HCT116 (cell line): Measurements from ENCODE around the gene MTMR1. TPM values are rescaled to one million over a fixed set of nuclear protein-coding genes. Genes with fewer than 3 reads are reported as not detected.
A peak's percentile ranks its signal among the peaks of the same experiment; 100 is the strongest.

Source experiments
- ATAC-seq: fragments of 200-7000 bp; cut with Tn5 transposase; 2 replicates; pipeline ENCODE4 v1.9.1; 2020; ENCODE audit warnings: mild to moderate bottlenecking, moderate library complexity
- BruUV-seq: library from RNA; stranded (reverse); fragments of 400-500 nt; replicated peaks from 2 replicates; lab custom pipeline; 2021; lab: Mats Ljungman, UMichigan
- CTCF ChIA-PET: fragments of 300-600 bp; sonication (Branson Sonifier 250); formaldehyde crosslinking; loops from one replicate; lab custom pipeline; 2021; ENCODE audit warnings: antibody characterized with exemption; lab: Charles Lee
- POLR2A ChIA-PET: fragments of 300-600, 350-600 bp; sonication (Branson Sonifier 250); formaldehyde crosslinking; loops from one replicate; lab custom pipeline; 2021; ENCODE audit warnings: antibody characterized with exemption; lab: Charles Lee
- RAD21 ChIA-PET, 2 experiments: fragments of 300-600 bp; sonication (Branson Sonifier 250); formaldehyde crosslinking; loops; one replicate each; lab custom pipeline; 2023; ENCODE audit warnings: low total read pairs in 2 of 2; ENCODE audit not compliant: uncharacterized antibody in 2 of 2, unreplicated experiment in 2 of 2, low non-redundant PET in 1 of 2; lab: Charles Lee
- DNase-seq: peaks from one replicate; pipeline ENCODE4 v3.0.0-alpha.2; 2010; ENCODE audit warnings: low read depth, low spot score
- H2AFZ ChIP-seq: fragments of 200-600 bp; shearing (Covaris generic), sonication (generic); 2 replicates; pipeline ENCODE4 v1.6.1; 2017; ENCODE audit warnings: low read depth, mixed run types, mixed read lengths, antibody characterized with exemption, low read length; ENCODE audit not compliant: poor library complexity, severe bottlenecking
- H3K27ac ChIP-seq: 2 replicates; pipeline ENCODE4 v1.5.1; 2012; ENCODE audit warnings: low read depth, low read length
- H3K27me3 ChIP-seq: fragments of 200-600 bp; sonication (generic); 2 replicates; pipeline ENCODE4 v1.6.1; 2016; ENCODE audit warnings: mixed run types, low read length, mixed read lengths; ENCODE audit not compliant: insufficient read depth
- H3K36me3 ChIP-seq, 2 experiments: fragments of 200-500 bp in 1 of 2; fragments of 200-600 bp in 1 of 2; sonication (Bioruptor generic) in 1 of 2; sonication (generic) in 1 of 2; 2 replicates each; pipeline versions ENCODE4 v1.5.1 to v1.6.1; 2014 to 2016; ENCODE audit warnings: low read length in 2 of 2, inconsistent platforms in 1 of 2, mixed read lengths in 1 of 2, mixed run types in 1 of 2; ENCODE audit not compliant: insufficient read depth in 2 of 2, control insufficient read depth in 1 of 2
- H3K4me1 ChIP-seq, 2 experiments: fragments of 200-600 bp in 1 of 2; sonication (generic) in 1 of 2; 2 replicates each; pipeline versions ENCODE4 v1.5.1 to v1.6.1; 2012 to 2017; ENCODE audit warnings: low read length in 2 of 2, inconsistent platforms in 1 of 2, mild to moderate bottlenecking in 1 of 2, mixed read lengths in 1 of 2, mixed run types in 1 of 2, moderate library complexity in 1 of 2; ENCODE audit not compliant: insufficient read depth in 2 of 2, control insufficient read depth in 1 of 2
- H3K4me2 ChIP-seq: fragments of 200-600 bp; sonication (generic); 2 replicates; pipeline ENCODE4 v1.6.1; 2017; ENCODE audit warnings: mixed run types, low read length, mixed read lengths
- H3K4me3 ChIP-seq, 2 experiments: fragments of 200-600 bp in 1 of 2; sonication (generic) in 1 of 2; replicated peaks in 1 of 2; 2 replicates each; pipeline ENCODE4 v1.5.1; 2011 to 2016; ENCODE audit warnings: low read length in 2 of 2, control low read depth in 1 of 2, low read depth in 1 of 2, mild to moderate bottlenecking in 1 of 2, mixed read lengths in 1 of 2, mixed run types in 1 of 2
- H3K79me2 ChIP-seq: fragments of 200-600 bp; sonication (generic); 2 replicates; pipeline ENCODE4 v1.6.1; 2017; ENCODE audit warnings: mild to moderate bottlenecking, mixed run types, low read length, moderate library complexity, mixed read lengths; ENCODE audit not compliant: insufficient read depth
- H3K9ac ChIP-seq: fragments of 200-600 bp; sonication (generic); 2 replicates; pipeline ENCODE4 v1.6.1; 2016; ENCODE audit warnings: low read length, mixed read lengths
- H3K9me2 ChIP-seq: fragments of 200-600 bp; sonication (generic), shearing (Covaris generic); 2 replicates; pipeline ENCODE4 v1.6.1; 2017; ENCODE audit warnings: mixed run types, mild to moderate bottlenecking, moderate library complexity; ENCODE audit not compliant: insufficient read depth
- H3K9me3 ChIP-seq, 2 experiments: fragments of 200-500 bp in 1 of 2; fragments of 200-600 bp in 1 of 2; sonication (Bioruptor generic) in 1 of 2; sonication (generic) in 1 of 2; 2 replicates each; pipeline ENCODE4 v1.6.1; 2014 to 2017; ENCODE audit warnings: low read length in 2 of 2, mixed read lengths in 2 of 2, inconsistent platforms in 1 of 2, low read depth in 1 of 2, mild to moderate bottlenecking in 1 of 2, mixed run types in 1 of 2, moderate library complexity in 1 of 2; ENCODE audit not compliant: control insufficient read depth in 1 of 2, insufficient read depth in 1 of 2
- H4K20me1 ChIP-seq: fragments of 200-600 bp; sonication (generic), shearing (Covaris generic); 2 replicates; pipeline ENCODE4 v1.6.1; 2017; ENCODE audit warnings: mixed run types, mild to moderate bottlenecking, moderate library complexity; ENCODE audit not compliant: insufficient read depth
- CBX3 ChIP-seq: IDR thresholded peaks from 2 replicates; pipeline ENCODE4 v1.6.1; 2012; ENCODE audit warnings: low read depth
- CTCF ChIP-seq, 3 experiments: fragments of 200-600 bp in 1 of 3; sonication (generic) in 1 of 3; IDR thresholded peaks in 2 of 3; conservative IDR thresholded peaks in 1 of 3; 2 replicates each; pipeline ENCODE4 v1.5.1; 2012 to 2017; ENCODE audit warnings: low read depth in 2 of 3, low read length in 2 of 3, antibody characterized with exemption in 1 of 3, borderline replicate concordance in 1 of 3, control low read depth in 1 of 3, mild to moderate bottlenecking in 1 of 3, mixed read lengths in 1 of 3, mixed run types in 1 of 3, moderate library complexity in 1 of 3; ENCODE audit not compliant: insufficient read depth in 1 of 3
- EGR1 ChIP-seq: IDR thresholded peaks from 2 replicates; pipeline ENCODE4 v1.6.1; 2012; ENCODE audit warnings: low read depth
- ELF1 ChIP-seq: IDR thresholded peaks from 2 replicates; pipeline ENCODE4 v1.6.1; 2012; ENCODE audit warnings: low read depth, borderline replicate concordance
- EZH2phosphoT487 ChIP-seq: fragments of 200-600 bp; IDR thresholded peaks from 2 replicates; pipeline ENCODE4 v1.6.1; 2018; ENCODE audit warnings: antibody characterized with exemption, borderline replicate concordance
- FOSL1 ChIP-seq: IDR thresholded peaks from 2 replicates; pipeline ENCODE4 v1.6.1; 2012; ENCODE audit warnings: low read depth
- JUND ChIP-seq: IDR thresholded peaks from 2 replicates; pipeline ENCODE4 v1.6.1; 2012
- RAD21 ChIP-seq: IDR thresholded peaks from 2 replicates; pipeline ENCODE4 v1.6.1; 2012; ENCODE audit warnings: low read depth, mild to moderate bottlenecking
- REST ChIP-seq: IDR thresholded peaks from 2 replicates; pipeline ENCODE4 v1.6.1; 2012; ENCODE audit warnings: low read depth
- SP1 ChIP-seq: IDR thresholded peaks from 2 replicates; pipeline ENCODE4 v1.6.1; 2012; ENCODE audit warnings: low read depth
- SRF ChIP-seq: IDR thresholded peaks from 2 replicates; pipeline ENCODE4 v1.6.1; 2012; ENCODE audit warnings: low read depth
- TCF7L2 ChIP-seq: IDR thresholded peaks from 2 replicates; pipeline ENCODE4 v1.7.0; 2011; ENCODE audit warnings: borderline replicate concordance, inconsistent platforms; ENCODE audit not compliant: insufficient read depth, insufficient read length; ENCODE audit errors: extremely low read depth
- ZNF274 ChIP-seq: fragments of 200-500 bp; sonication (Bioruptor generic); IDR thresholded peaks from 2 replicates; pipeline ENCODE4 v1.6.1; 2014; ENCODE audit warnings: mild to moderate bottlenecking, low read depth, low read length, inconsistent platforms
- intact Hi-C: fragments of 100-400 bp; cut with micrococcal nuclease; formaldehyde crosslinking; loops from 2 replicates; pipeline ENCODE4 v1.10.0; 2022
- total RNA-seq: library from RNA; stranded (reverse); gene quantifications from one replicate; pipeline ENCODE4 v1.2.1, GENCODE V29; 2021; ENCODE audit not compliant: unreplicated experiment
- TF ChIP-seq, protein P1 (sequence below): IDR thresholded peaks from 2 replicates; pipeline ENCODE4 v1.6.1; 2012
- TF ChIP-seq, protein P2 (sequence below): IDR thresholded peaks from 2 replicates; pipeline ENCODE4 v1.6.1; 2012

The MTMR1 gene
- total RNA-seq, 1 experiment from 2014 or later, result 20.0 TPM

DNA sequence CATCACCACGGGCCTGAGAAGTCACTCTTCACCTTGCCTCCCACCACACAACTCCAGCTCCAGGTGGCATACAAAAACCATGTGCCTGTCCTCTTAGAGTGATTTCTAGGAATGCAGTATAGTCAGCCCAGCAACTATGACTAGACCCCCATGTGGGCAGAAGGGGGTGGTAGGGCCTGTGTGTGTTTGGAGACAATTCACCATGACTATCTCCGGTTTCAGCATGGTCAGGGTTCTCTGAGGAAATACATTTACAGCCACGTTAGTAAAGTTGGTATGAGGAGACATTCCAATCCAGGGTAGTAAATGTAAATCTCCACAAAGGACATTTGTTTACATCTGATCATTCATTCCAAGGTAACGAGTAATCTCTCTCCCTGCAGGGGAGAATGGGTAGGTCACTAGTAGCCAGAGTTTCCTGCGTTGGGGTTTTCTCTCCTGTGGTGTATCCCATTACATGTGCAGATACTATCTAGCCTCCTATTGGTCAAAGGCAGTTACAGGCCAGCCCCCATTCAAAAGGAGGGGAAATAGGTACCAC is 4.2 kb upstream of the MTMR1 start:
- H3K36me3 ChIP-seq, result no peaks in the 10 kb centered on the region
- H3K9ac ChIP-seq, result 0 out of 2 replicates have a peak overlapping the region, but pooled peaks have one; percentile 8
- peaks cover 2% of the 10 kb centered on the region; the same call in 1 of the 2 replicates for H3K79me2 ChIP-seq
- no TSS peak for BruUV-seq
- no peak overlapping the region for H3K4me3 ChIP-seq
- RAD21 ChIA-PET, result no interaction called here
- DNase-seq, result peak; percentile 28
- no peaks in the 10 kb centered on the region for H3K9me2 ChIP-seq
- H3K4me2 ChIP-seq, result peak overlapping the region; percentile 35
- no peaks in the 10 kb centered on the region for H3K27me3 ChIP-seq
- TF ChIP-seq JUND (no peak), FOSL1 (0 out of 2 replicates have a peak, but pooled peaks have one; percentile 21)
- TF ChIP-seq, all 23 proteins: peak for 1
- Histone ChIP-seq H3K27ac (no peak overlapping the region), H3K4me1 (peaks cover 5 to 34% of the 10 kb centered on the region in 2 experiments; a peak in 2 of 4 replicates), H4K20me1 (no peaks in the 10 kb centered on the region), H2AFZ (no peak overlapping the region), H3K9me3 (no peaks in the 10 kb centered on the region; a peak in 1 of 4 replicates)
- ATAC-seq, result peak; percentile 28
- ChIA-PET POLR2A (no interaction called here), CTCF (no interaction called here)
- intact Hi-C loops, result loop anchor here (10.0 kb wide), 1 partner anchor 144 kb away; no protein-coding TSS in a partner anchor

- Histone ChIP-seq H3K27me3 (no peaks in the 10 kb centered on the region), H3K27ac (no peak overlapping the region), H3K4me1 (peaks cover 9 to 42% of the 10 kb centered on the region in 2 experiments; a peak in 3 of 4 replicates), H2AFZ (no peak overlapping the region), H3K9me2 (no peaks in the 10 kb centered on the region), H3K9me3 (no peaks in the 10 kb centered on the region; a peak in 1 of 4 replicates), H3K4me2 (peak overlapping the region; percentile 23), H3K36me3 (no peaks in the 10 kb centered on the region), H3K9ac (no peak overlapping the region), H4K20me1 (no peaks in the 10 kb centered on the region), H3K79me2 (peaks cover 13% of the 10 kb centered on the region), H3K4me3 (no peak overlapping the region)
- intact Hi-C loops, result no loop called here
- POLR2A ChIA-PET, result no interaction called here
- RAD21 ChIA-PET, result no interaction called here
- BruUV-seq, result no TSS peak
- CTCF ChIA-PET, result no interaction called here
- ATAC-seq, result peak; percentile 15; the same call in 1 of the 2 replicates
- peak; percentile 39 for DNase-seq
- peak; percentile 75; the same call in 1 of the 2 replicates for TF ChIP-seq CBX3
- no peak for TF ChIP-seq CTCF (IDR thresholded peaks at IDR 0.05 in 2 of 3, conservative IDR thresholded peaks at IDR 0.05 in 1 of 3; ENCODE audit: borderline replicate concordance in 1 of 3, insufficient read depth in 1 of 3, low read depth in 2 of 3, low read length in 2 of 3)
- TF ChIP-seq EZH2phosphoT487, result no peak
- TF ChIP-seq SP1, result peak; percentile 30; the same call in 1 of the 2 replicates
- no peak for TF ChIP-seq RAD21
- TF ChIP-seq EGR1, result no peak
- no peak for TF ChIP-seq ELF1
- no peak for TF ChIP-seq ZNF274
- TF ChIP-seq REST, result no peak
- no peak for TF ChIP-seq SRF
- TF ChIP-seq, protein P1, sequence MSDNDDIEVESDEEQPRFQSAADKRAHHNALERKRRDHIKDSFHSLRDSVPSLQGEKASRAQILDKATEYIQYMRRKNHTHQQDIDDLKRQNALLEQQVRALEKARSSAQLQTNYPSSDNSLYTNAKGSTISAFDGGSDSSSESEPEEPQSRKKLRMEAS, result no peak
- TF ChIP-seq, protein P2, sequence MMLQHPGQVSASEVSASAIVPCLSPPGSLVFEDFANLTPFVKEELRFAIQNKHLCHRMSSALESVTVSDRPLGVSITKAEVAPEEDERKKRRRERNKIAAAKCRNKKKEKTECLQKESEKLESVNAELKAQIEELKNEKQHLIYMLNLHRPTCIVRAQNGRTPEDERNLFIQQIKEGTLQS, result no peak
- TF ChIP-seq TCF7L2, result no peak
These were observed 3.1 kb upstream of the MTMR1 start for GRCh38 chrX:150690126-150690525.
